ENCODE data around the gene SRP19. TPM values are rescaled to one million over a fixed set of nuclear protein-coding genes. Genes with fewer than 3 reads are reported as not detected.

SRP19 gene
- total and polyA plus RNA-seq, 10 of the 15 experiments (the other 5 are each of a cell fraction or from before 2014, with no cell fraction given) = 43.4 to 379 (median 156) TPM

DNA sequence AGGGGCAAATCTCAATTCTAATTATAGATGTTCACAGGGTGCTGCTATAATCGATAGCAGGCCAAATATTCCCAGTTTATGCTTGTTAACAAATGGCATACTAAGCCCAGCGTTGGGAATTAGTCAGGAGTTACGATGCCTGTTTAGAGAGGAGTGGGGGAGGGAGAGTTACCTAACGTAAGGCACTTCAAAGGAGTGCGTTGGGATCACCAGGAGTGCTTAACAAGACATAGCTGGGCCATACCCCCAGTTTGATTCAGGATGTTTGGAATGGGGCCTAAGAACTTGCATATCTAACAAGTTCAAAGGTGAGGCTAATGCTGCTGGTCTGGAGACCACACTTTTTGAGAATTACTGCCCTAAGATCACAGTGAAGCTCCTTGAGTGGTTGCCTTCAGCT is 14.5 kb upstream of the SRP19 start:
- Histone ChIP-seq H3K4me1 (ENCODE audit: control insufficient read depth, insufficient read depth, low read length) (no peaks in the 10 kb centered on the region), H3K4me3 (no peak overlapping the region), H4K20me1 (ENCODE audit: control insufficient read depth, insufficient read depth) (no peaks in the 10 kb centered on the region), H3K9me3 (replicated peaks; ENCODE audit: control insufficient read depth, insufficient read depth, low read length) (no peaks in the 10 kb centered on the region), H3K27me3 (replicated peaks in 1 of 2; ENCODE audit: control insufficient read depth in 2 of 2, insufficient read depth in 2 of 2, low read length in 1 of 2) (no peaks in the 10 kb centered on the region), H3K36me3 (ENCODE audit: control insufficient read depth in 2 of 2, insufficient read depth in 2 of 2, low read length in 1 of 2) (no peaks in the 10 kb centered on the region; a peak in 1 of 4 replicates), H3K4me2 (ENCODE audit: control insufficient read depth, insufficient read depth) (no peak overlapping the region), H2AFZ (ENCODE audit: control insufficient read depth, low read depth, low read length) (no peak overlapping the region), H3K27ac (ENCODE audit: control insufficient read depth, insufficient read depth) (no peak overlapping the region), H3K79me2 (ENCODE audit: control insufficient read depth, insufficient read depth, low read length) (no peaks in the 10 kb centered on the region), H3K9ac (ENCODE audit: control insufficient read depth, insufficient read depth, low read length) (no peak overlapping the region)
- ATAC-seq (no peak), DNase-seq (ENCODE audit: low read depth, low spot score) (no peak), FAIRE-seq (no peak)
- CTCF ChIA-PET = no interaction called here
- TF ChIP-seq STAT3 (IDR thresholded peaks at IDR 0.05; ENCODE audit: low read depth, low read length) (no peak), TAF1 (IDR thresholded peaks at IDR 0.05; ENCODE audit: borderline replicate concordance, low read depth, low read length) (no peak), TCF7 (IDR thresholded peaks at IDR 0.05; ENCODE audit: borderline replicate concordance) (no peak), ZZZ3 (IDR thresholded peaks at IDR 0.05; ENCODE audit: control insufficient read depth, insufficient read length, low read depth) (no peak), NFYA (IDR thresholded peaks at IDR 0.05; ENCODE audit: borderline replicate concordance, low read depth, low read length) (no peak), EZH2 (IDR thresholded peaks at IDR 0.05; ENCODE audit: borderline replicate concordance, control insufficient read depth, low read depth, low read length) (no peak), ASH2L (IDR thresholded peaks at IDR 0.05; ENCODE audit: borderline replicate concordance, low read depth) (no peak), EP300 (IDR thresholded peaks at IDR 0.05; ENCODE audit: borderline replicate concordance in 1 of 2, control insufficient read depth in 1 of 2, low read depth in 2 of 2, low read length in 2 of 2) (no peak), HDAC6 (IDR thresholded peaks at IDR 0.05; ENCODE audit: unreplicated experiment) (no peak), SRF (IDR thresholded peaks at IDR 0.05; ENCODE audit: low read depth in 2 of 2, low read length in 2 of 2) (no peak), SUZ12 (IDR thresholded peaks at IDR 0.05; ENCODE audit: unreplicated experiment) (no peak), RUNX3 (IDR thresholded peaks at IDR 0.05; ENCODE audit: low read length) (no peak), RCOR1 (conservative IDR thresholded peaks at IDR 0.05; ENCODE audit: low read depth, low read length) (no peak), RAD21 (IDR thresholded peaks at IDR 0.05; ENCODE audit: insufficient read depth, low read depth, low read length) (no peak), SP1 (IDR thresholded peaks at IDR 0.05; ENCODE audit: low read depth, low read length) (no peak), BMI1 (IDR thresholded peaks at IDR 0.05; ENCODE audit: borderline replicate concordance) (no peak)
- TF ChIP-seq, protein P1, sequence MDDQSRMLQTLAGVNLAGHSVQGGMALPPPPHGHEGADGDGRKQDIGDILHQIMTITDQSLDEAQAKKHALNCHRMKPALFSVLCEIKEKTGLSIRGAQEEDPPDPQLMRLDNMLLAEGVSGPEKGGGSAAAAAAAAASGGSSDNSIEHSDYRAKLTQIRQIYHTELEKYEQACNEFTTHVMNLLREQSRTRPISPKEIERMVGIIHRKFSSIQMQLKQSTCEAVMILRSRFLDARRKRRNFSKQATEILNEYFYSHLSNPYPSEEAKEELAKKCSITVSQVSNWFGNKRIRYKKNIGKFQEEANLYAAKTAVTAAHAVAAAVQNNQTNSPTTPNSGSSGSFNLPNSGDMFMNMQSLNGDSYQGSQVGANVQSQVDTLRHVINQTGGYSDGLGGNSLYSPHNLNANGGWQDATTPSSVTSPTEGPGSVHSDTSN (IDR thresholded peaks at IDR 0.05; ENCODE audit: insufficient replicate concordance, low read depth, low read length) = no peak
- TF ChIP-seq, protein P2, sequence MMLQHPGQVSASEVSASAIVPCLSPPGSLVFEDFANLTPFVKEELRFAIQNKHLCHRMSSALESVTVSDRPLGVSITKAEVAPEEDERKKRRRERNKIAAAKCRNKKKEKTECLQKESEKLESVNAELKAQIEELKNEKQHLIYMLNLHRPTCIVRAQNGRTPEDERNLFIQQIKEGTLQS (IDR thresholded peaks at IDR 0.05; ENCODE audit: borderline replicate concordance, extremely low read depth, low read depth, low read length) = no peak
- in situ Hi-C loops (cut with MboI) (no loop called here), intact Hi-C loops (cut with micrococcal nuclease; ENCODE audit: unreplicated experiment) (loop anchor here (5.0 kb wide), 1 partner anchor 154 kb away; no protein-coding TSS in a partner anchor)
- POLR2A ChIA-PET = no interaction called here
- no TSS peak for BruUV-seq (replicated peaks)
- RAD21 ChIA-PET (ENCODE audit: unreplicated experiment) = no interaction called here
- SMC1A ChIA-PET (ENCODE audit: uncharacterized antibody, unreplicated experiment) = no interaction called here
- WGBS (ENCODE audit: insufficient coverage, insufficient replicate concordance, low lambda C conversion rate, missing lambda C conversion rate) = 76% methylated on average over 5 of the region's 5 CpGs

Data from GM12878 (cell line).